Mesodermal cell (in vitro differentiated cells): ENCODE data around the gene GULP1.

Source experiments
- H3K27ac ChIP-seq: 2 replicates; pipeline ENCODE4 v1.7.0; 2013; ENCODE audit warnings: mild to moderate bottlenecking, low read depth, low read length, moderate library complexity; ENCODE audit not compliant: severe bottlenecking
- H3K36me3 ChIP-seq: 2 replicates; pipeline ENCODE4 v1.7.1; 2013; ENCODE audit warnings: mild to moderate bottlenecking, low read length, moderate library complexity; ENCODE audit not compliant: control insufficient read depth, insufficient read depth
- H3K4me1 ChIP-seq: one replicate; pipeline ENCODE4 v1.7.1; 2013; ENCODE audit warnings: mild to moderate bottlenecking, low read length; ENCODE audit not compliant: insufficient read depth, control insufficient read depth, poor library complexity, severe bottlenecking
- H3K4me3 ChIP-seq: 2 replicates; pipeline ENCODE4 v1.7.0; 2013; ENCODE audit warnings: low read length, control low read depth, mild to moderate bottlenecking; ENCODE audit not compliant: insufficient read depth, poor library complexity, severe bottlenecking; ENCODE audit errors: extremely low read depth
- H3K9me3 ChIP-seq: 2 replicates; pipeline ENCODE4 v1.7.1; 2013; ENCODE audit warnings: mild to moderate bottlenecking, low read length, moderate library complexity; ENCODE audit not compliant: control insufficient read depth
- WGBS, 2 experiments: methylation state at CpG; one replicate each; pipeline ENCODE4 v1.1.5; 2013; ENCODE audit warnings: missing lambda C conversion rate in 2 of 2; ENCODE audit not compliant: insufficient coverage in 2 of 2; 5-methylcytosine and 5-hydroxymethylcytosine counted together

The GULP1 gene

DNA sequence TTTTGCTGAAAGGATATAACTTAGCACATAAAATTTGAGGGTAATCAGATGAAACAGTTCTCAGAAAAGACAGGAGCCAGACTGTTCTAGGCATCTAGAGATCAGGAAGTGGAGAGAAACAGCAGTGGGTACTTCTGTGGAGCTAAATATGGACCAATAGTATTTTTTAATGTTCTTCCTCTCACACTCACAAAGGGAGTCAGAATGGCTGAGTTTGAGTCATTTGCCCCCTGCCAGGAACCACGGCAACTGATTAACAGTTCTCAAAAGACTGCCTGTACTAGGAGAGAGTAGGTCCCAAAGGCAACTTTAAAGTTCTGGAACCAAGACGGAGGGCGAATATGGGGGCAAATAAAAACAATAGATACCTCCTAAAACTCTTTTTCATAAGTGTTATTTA is 107.5 kb downstream of the GULP1 start:
- H3K36me3 ChIP-seq, result peaks cover 6% of the 10 kb centered on the region
- peak overlapping the region; percentile 19 for H3K27ac ChIP-seq
- H3K9me3 ChIP-seq, result no peaks in the 10 kb centered on the region
- no peak overlapping the region for H3K4me3 ChIP-seq
- no peaks in the 10 kb centered on the region for H3K4me1 ChIP-seq
- WGBS, 2 experiments, result 80% methylated on average over 1 of the region's 3 CpGs; no CpG with 5 or more reads in 1 of the 2 experiments

GRCh38 chr2:188403676-188404075 is 112.0 kb downstream of the GULP1 start:
- Histone ChIP-seq H3K4me3 (no peak overlapping the region), H3K36me3 (peaks cover 19% of the 10 kb centered on the region), H3K4me1 (no peaks in the 10 kb centered on the region), H3K27ac (no peak overlapping the region), H3K9me3 (peaks cover 12% of the 10 kb centered on the region)

DNA sequence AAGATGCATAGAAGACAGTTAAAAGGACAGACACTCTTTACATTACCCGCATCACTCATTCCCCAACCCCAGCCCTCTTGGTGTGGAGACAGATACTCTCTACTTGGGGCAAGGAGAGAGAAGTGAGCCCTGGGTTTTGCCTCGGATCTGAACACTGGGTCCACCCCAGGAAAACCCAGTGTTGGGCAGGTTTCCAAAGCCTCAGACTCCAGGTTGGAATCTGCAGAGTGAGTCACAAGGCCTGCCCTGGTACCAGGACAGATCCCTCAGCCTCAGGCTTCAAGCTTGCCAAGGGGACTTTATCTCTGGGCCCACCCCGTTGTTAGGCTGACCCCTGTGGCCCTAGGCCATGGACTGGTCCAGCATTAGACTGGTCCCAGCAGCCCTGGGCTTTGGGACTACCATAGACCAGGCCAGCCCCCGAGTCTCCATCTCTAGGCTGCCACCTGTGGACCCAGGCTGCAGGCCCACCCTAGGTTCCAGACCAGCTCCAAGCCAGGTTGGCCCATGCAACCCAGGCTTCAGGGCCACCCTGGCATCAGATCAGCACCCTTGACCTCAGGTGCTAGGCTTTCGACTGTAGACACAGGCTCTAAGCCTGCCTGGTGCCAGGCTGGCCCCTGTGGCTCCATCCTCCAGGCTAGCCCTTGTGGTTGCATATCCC is 112.8 kb downstream of the GULP1 start:
- 89 to 96% methylated on average over 4 to 5 of the region's 5 CpGs for WGBS, 2 experiments
- H3K4me3 ChIP-seq, result no peak overlapping the region
- H3K27ac ChIP-seq, result no peak overlapping the region
- H3K9me3 ChIP-seq, result peaks cover 12% of the 10 kb centered on the region
- no peaks in the 10 kb centered on the region for H3K4me1 ChIP-seq
- peaks cover 19% of the 10 kb centered on the region for H3K36me3 ChIP-seq

- Histone ChIP-seq H3K27ac (no peak overlapping the region), H3K9me3 (peaks cover 12% of the 10 kb centered on the region), H3K4me3 (no peak overlapping the region), H3K4me1 (no peaks in the 10 kb centered on the region), H3K36me3 (peaks cover 19% of the 10 kb centered on the region)
- WGBS, 2 experiments, result no CpG with 5 or more reads among the region's 1 CpG
Measured at GRCh38 chr2:188406414-188406813, 114.7 kb downstream of the GULP1 start.

GRCh38 chr2:188410504-188411235 is 119.0 kb downstream of the GULP1 start:
- 81% methylated on average over 4 to 5 of the region's 5 CpGs for WGBS, 2 experiments
- Histone ChIP-seq H3K4me3 (no peak overlapping the region), H3K4me1 (no peaks in the 10 kb centered on the region)

GRCh38 chr2:188412190-188412589 is 120.5 kb downstream of the GULP1 start:
- Histone ChIP-seq H3K4me3 (no peak overlapping the region), H3K9me3 (peaks cover 3% of the 10 kb centered on the region), H3K4me1 (no peaks in the 10 kb centered on the region), H3K27ac (no peak overlapping the region), H3K36me3 (peaks cover 9% of the 10 kb centered on the region)
- WGBS, 2 experiments, result 80 to 100% methylated on average over 1 to 3 of the region's 6 CpGs

More at GRCh38 chr2:188410504-188411235, 119.0 kb downstream of the GULP1 start:
- Histone ChIP-seq H3K27ac (no peak overlapping the region), H3K9me3 (peaks cover 5% of the 10 kb centered on the region), H3K36me3 (peaks cover 14% of the 10 kb centered on the region)

- Histone ChIP-seq H3K36me3 (peaks cover 4% of the 10 kb centered on the region), H3K9me3 (peaks cover 3% of the 10 kb centered on the region), H3K27ac (no peak overlapping the region), H3K4me1 (no peaks in the 10 kb centered on the region), H3K4me3 (no peak overlapping the region)
- no CpG with 5 or more reads among the region's 2 CpGs for WGBS, 2 experiments
Measured at GRCh38 chr2:188414411-188414810, 122.7 kb downstream of the GULP1 start.

GRCh38 chr2:188414869-188415753 is 123.4 kb downstream of the GULP1 start:
- Histone ChIP-seq H3K36me3 (peaks cover 4% of the 10 kb centered on the region), H3K9me3 (peaks cover 3% of the 10 kb centered on the region), H3K27ac (no peak overlapping the region), H3K4me3 (no peak overlapping the region), H3K4me1 (no peaks in the 10 kb centered on the region)
- WGBS, 2 experiments, result 80% methylated on average over 1 of the region's 1 CpG; no CpG with 5 or more reads in 1 of the 2 experiments

DNA sequence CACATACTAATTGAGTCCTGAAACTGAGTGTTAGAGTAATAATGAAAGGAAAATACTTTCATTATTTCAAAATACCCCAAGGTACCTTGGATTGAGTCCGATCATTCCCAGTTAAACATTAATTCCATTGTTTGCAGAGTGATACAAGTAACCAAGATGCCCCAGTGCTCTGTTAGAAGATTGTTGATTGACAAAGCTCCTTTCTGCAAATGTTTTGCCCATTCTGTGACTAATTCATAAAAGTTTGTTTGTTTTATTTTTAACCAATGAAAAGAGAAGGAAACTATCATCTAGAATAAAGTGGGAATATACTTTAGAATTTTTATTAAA is 124.0 kb downstream of the GULP1 start:
- Histone ChIP-seq H3K9me3 (peaks cover 8% of the 10 kb centered on the region), H3K27ac (no peak overlapping the region), H3K4me1 (no peaks in the 10 kb centered on the region), H3K36me3 (peaks cover 4% of the 10 kb centered on the region), H3K4me3 (no peak overlapping the region)
- no CpG with 5 or more reads among the region's 1 CpG for WGBS, 2 experiments

DNA sequence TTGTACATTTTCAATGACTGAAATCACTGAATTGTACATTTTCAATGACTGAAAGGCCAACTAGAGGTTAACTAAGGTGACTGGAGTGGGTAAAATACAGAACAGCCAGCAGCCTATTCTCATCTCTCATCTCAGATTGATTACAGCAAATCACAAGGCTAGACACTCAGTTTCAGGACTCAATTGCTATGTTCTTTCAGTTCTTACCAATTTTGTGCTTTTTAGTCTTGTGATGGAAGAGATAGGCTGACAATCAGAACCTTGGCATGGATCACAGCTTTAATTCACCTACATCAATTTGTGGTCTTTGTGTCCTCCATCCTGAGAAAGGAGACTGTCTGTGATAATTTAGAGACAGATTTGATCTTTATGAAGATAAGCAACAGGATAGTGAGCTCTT is 124.7 kb downstream of the GULP1 start:
- H3K27ac ChIP-seq, result peak overlapping the region; percentile 3

More for the DNA sequence above, 124.7 kb downstream of the GULP1 start:
- Histone ChIP-seq H3K4me3 (no peak overlapping the region), H3K4me1 (no peaks in the 10 kb centered on the region), H3K36me3 (peaks cover 4% of the 10 kb centered on the region), H3K9me3 (peaks cover 9% of the 10 kb centered on the region)
